HG02571 (cell line): Measurements from ENCODE around the gene CARMIL1.

Source experiments
- ATAC-seq: cut with Tn5 transposase; IDR thresholded peaks from one replicate; pipeline ENCODE4 v1.9.1; 2021; ENCODE audit warnings: mild to moderate bottlenecking, moderate library complexity; ENCODE audit not compliant: unreplicated experiment

The CARMIL1 gene

DNA sequence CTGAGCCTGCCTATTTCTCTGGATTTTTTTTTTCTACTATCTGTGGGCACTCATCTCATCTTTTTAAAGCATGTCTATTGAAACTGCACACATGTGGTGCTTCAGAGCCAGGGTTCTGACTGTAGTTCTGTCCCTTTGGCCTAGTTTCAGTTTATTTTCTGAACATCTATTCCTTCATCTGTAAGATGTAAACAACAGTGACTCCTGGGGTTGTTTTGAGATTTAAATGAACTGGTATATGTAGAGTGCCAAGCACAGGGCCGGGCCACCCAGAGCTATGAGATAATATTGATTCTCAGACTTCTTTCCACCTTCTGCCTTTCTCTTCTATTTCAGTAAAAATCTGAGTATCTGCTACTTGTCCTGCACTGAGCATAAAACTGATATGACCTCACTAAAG, 185.1 kb downstream of the CARMIL1 start:
- ATAC-seq = no peak

DNA sequence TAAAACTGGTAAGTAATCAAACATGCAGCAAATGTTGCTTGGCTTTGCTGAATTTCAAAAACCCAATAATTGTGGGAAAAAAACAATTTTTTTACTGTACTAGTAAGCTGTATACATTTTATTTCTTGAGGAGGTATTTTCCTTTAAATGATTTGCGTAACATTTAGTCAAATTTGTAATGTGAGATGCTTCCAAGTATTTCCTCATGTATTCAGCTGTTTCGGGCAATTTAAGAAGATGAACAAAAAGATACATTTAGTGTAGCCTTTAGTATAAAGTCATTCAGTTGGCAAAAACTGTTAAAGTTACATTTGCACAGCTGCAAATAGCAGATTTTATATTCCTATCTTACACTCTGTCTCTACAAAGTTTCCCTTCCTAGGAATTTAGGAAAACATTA, 186.8 kb downstream of the CARMIL1 start:
- ATAC-seq = no peak

DNA sequence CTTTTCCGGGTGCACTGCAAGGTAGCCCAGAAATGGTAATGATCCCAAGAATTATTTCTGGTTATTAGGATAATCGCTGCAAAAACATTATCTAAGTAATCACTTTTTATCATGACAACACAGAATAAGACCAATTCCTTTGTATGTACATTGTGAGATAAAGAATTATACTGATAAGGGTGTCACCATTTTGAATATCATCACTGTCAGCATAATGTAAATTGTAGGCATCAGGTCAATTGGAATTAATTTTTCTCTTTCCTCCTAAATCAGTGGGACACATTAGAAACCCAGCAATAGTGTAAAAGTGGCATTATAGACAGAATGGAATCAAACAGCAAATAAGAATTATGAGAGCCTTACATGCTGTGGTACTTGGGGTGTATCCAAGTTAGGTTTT, 189.7 kb downstream of the CARMIL1 start:
- no peak for ATAC-seq

DNA sequence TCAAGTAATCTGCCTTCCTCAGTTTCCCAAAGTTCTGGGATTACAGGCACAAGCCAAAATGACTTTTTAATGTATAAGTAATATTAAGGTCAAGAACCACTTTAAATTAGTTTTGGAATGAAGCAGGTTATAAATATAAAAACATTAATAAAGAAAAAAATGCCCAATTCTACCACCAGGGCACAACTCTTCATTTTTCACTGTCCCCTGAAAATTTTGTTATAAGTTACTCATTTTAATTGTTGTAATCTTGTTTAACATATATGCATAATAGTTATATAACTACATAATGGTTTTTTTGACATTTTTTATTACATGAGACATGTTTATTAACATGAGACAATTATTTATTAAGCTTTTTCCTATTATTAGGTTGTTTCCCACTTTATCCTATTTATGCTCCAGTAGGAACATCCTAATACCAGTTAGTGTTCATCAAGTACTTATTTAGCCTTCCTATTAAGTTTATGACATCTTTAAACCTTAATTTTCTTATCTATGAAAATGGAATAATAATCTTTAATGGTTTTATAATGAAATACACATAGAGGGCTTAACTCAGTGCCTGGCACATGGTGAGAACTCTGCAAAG, 190.7 kb downstream of the CARMIL1 start:
- ATAC-seq = no peak

DNA sequence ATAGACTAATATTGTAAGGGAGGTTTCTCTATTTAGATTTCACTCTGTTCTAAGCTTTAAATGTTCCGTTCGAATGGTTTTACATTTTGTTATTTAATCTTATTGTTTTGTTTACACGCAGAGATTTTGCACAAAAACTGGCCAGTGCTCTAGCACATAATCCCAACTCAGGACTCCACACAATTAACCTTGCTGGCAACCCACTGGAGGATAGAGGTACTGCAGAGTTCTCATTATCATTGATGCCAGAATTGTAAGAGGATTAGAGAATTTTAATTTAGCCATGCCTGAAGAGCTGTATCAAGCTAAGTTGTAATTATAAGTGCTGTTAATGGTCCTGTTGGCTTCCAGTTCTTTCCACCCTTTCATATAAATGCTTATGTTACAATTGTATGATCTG, 193.1 kb downstream of the CARMIL1 start:
- no peak for ATAC-seq

DNA sequence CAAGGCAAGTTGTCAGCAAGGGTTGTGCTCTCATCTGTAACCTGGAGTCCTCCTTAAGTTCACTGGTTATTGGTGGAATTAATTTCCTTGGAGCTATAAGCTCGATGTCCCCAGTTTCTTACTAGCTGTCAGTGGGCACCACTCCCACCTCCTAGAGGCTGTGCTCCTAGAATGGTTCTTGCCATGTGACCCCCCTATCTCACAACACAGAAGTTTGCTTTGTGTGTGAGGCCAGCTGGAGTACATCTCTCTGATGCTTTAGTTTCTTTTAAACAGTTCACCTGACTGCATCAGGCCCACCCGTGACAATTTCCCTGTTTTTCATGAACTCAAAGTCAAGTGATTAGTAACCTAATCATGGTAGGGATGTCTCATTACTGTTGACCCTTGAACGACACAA, 193.7 kb downstream of the CARMIL1 start:
- ATAC-seq = no peak

DNA sequence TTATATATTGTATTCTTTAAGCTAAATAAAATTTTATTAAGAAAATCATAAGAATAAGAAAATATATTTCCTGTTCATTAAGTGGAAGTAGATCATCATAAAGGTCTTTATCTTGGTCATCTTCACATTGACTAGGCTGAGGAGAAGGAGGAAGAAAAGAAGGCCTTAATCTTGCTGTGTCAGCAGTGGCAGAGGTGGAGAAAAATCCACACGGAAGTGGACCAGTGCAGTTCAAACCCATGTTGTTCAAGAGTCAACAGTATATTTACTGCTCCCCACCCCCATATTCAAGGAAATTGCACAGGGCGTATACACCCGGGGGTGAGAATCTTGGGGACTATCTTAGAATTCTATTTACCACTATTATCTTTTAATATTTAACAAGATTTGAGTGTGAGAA, 194.3 kb downstream of the CARMIL1 start:
- no peak for ATAC-seq

DNA sequence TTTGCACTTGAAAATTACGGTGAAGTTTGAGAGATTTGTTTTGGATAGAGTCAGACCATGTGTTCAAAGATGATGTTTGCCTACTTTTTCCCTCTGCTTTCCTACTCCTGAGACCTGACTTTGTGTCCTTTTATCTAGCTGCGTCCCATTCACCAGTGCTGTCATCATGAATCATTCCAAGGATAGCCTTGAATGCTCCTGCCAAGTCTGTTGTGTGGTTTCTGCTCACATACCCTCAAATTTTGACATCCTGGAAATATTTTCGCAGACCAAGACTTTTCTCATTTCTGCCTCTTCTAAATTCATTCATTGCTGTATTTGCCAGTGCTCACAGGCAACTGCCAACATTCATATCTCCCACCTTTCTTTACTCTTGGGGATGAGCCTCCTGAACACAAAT, 197.0 kb downstream of the CARMIL1 start:
- ATAC-seq = no peak

DNA sequence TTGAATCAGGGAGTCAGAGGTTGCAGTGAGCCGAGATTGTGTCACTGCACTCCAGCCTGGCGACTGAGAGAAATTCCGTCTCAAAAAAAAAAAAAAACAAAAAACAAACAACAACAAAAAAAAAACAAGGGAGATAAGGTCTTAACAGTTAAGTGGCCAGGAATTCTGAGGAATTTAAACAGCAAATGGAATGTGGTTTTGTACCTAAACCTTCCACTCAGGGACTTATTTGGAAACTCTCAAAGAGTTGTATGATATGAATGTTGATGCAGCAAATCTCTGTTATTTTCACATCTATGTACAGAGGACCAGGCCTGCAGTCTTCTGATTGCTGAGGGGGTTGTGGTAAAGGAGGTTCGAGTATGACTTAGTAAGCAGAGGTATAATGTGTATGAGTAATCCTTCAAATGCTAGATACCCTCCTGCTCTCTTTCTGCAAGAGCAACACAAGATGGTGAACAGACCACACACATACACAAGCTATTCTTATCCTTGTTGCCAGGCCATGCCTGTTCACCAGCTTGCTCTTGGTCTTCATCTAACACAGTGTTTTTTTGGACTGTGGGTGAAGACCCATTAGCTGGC, 197.9 kb downstream of the CARMIL1 start:
- no peak for ATAC-seq

DNA sequence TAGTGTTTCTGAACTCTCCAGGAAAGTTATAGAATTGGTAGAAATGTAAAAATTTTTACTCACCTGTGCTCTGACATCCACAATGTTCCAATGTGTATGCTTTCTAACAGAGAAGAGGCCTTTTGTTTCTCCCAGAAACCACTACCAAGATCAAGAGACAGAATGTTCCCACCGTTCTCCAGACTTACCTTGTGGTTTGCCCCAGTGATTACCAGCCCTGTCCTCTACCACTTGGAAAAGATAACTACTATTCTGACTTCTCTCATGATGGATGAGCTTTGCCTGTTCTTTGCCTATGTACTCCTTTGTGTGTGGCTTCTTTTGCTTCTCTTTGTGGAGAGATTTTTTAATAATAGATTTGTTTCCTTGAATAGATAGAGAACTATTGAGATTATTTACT, 199.8 kb downstream of the CARMIL1 start:
- ATAC-seq = no peak

DNA sequence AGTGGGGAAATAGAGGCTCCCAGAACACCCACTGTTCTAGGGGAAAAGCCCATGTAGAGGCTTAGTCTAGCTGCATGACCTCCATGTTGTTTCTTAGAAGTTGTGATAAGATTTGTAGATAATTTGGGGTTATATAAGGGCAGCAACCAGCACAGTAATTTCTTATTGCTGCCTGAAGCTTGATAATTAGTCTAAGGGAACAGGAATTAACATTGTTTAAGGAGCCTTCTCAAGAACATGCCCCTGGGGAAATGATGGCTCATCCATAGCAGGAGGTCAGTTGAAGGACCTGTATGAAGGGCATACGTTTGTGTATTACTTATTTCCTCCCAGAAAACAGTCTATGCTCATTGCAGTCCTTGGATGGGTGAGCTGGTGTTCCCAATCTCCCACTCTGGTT, 202.1 kb downstream of the CARMIL1 start:
- no peak for ATAC-seq

DNA sequence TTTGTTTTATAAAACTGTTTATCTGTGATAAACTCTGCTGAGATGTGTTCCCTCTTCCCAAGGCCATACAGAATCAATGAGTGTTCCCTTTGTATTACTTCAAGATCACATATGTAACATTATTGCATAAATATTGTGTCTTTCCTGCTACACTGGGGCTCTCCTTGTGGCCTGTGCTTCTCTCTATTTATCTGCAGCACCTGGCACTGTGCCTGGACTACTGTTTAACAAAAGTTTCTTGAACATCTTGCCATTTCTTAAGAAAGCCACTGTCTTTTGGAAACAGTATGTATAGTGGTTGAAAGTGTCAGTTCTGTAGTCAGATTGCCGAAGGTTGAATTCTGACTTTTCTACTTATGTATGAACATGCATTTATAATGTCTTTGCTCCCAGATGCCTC, 203.8 kb downstream of the CARMIL1 start:
- no peak for ATAC-seq

DNA sequence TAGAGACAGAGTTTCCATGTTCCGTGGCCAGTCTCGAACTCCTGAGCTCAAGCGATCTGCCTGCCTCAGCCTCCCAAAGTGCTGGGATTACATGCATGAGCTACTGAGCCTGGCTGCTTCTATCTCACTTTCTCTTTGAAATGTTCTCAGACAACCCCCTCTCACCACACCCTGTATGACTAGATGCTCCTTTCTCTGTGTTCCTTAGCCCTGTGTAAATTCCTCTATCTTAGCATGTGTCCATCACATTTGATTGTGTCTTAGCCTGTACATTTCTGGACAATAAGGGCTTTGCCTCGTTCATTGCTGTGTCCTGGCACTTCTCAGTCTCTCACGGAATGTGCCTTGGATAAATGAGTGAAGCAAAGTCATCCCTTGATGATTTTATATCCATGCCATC, 204.8 kb downstream of the CARMIL1 start:
- ATAC-seq = no peak

DNA sequence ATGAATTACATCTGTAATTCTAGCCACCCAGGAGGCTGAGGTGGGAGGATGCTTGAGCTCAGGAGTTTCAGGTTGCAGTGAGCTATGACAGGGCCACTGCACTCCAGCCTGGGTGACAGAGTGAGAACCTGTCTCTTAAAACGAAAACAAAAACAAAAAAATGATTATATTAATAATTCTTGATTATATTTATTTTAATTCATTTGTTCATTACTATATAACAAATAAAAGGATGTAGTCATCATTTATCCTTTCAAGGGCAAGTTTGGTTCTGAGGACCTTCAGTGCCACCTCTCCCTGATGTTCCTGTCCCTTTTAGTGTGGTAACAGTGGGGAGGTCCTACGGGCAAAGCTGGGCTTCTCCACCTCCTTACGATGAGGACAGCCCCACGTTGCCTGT, 205.7 kb downstream of the CARMIL1 start:
- no peak for ATAC-seq

DNA sequence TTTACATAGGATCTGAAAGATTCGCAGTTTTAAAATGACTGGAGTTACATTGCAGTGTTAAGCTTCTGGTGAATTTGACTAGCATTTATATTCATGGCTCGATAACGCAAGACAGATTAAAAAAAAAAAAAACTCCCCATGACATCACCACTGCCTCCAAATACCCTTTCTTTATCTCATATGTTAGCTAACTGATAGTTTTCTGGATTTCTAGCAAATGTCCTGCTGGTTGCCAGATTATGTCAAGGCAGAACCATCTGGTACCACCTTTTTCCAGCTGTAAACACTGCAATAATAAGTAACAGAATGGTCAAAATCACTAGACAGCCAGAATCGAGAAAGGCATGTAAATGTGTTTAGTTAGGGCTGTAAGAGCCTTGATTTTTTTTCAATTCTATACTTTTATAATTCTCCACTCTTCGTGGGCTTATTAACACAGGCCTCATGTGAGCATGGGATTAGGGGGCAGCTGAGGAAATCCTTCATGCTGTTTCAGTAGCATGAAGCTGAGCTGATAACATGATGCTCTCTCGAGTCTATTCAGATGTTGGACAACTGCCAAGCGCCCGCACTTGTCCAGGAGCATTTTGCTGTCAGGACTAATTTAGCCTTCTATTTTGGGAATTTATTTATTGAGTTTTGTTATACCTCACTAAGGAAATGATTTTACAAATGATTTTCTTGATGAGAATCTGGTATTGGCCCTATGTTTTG, 206.8 kb downstream of the CARMIL1 start:
- no peak for ATAC-seq

DNA sequence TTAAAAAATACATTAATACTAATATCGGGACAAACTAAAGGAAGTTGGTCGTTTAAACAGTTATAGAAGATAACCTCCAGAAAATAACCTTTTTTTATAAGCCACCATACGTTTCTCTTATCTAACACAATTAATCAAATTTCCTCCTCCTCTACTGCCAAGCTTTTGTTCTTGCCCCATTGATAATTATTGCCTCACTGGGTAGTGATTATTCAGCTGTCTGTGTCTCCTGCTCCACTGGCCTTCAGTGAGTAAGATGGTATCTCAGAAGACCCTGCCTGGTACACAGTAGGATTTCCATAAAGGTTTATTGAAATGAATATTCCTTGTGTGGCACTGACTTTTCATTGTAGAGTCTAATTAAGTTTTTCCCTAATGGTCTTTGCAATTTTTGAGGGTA, 207.4 kb downstream of the CARMIL1 start:
- ATAC-seq = no peak

DNA sequence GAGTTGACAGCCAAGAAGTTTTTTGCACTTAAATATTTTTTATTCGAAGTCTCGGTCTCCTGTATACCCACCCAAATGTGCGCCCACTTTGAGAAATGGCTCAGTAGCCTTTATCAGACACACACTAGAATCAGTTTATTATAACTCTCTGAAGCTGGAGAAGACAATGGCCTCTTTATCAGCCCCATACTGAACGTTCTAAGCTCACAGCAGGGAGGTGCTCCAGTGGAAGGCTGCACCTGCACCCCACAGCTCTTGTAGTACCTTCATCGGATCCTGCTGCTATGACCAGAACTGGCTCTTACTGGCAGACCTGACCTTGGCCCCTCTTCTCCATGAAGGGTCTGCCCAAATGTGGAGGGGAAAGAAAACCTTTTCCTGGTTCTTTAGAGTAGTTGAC, 207.8 kb downstream of the CARMIL1 start:
- ATAC-seq = no peak

DNA sequence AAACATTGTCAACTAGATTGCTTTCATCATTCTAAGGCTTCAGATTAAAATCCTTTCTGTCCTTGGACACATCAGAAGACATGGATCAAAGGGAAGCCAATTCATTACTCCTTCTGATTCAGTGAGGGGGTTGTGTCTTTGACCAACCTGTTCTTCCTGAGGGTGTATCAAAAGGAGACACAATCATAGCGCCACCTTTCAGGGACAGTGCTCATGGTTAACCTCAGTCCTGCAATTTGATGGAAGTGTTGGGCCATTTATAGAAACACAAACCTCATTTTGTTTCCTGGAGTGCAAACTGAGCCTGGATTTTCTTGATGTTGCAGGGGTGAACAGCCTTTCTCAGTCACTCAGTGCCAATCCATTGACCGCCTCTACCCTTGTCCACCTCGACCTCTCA, 209.0 kb downstream of the CARMIL1 start:
- ATAC-seq = no peak

DNA sequence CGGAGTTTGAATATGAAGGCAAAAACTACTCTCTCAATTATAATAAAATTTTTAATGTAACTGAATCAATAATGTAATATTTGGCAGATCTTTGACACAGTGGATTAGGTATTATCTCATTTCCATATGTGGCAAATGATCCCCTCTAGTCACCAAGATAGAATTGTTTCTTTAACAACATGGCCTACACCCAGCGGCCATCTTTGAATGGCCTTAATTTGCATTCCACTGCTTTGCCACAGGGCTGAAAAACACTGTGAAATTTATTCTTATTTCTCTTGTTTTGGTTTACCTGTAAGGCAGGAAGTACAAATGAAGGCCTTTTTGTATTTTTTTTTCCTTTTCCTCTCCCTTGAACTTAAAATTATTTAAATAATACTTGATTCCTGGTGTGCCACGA, 210.2 kb downstream of the CARMIL1 start:
- ATAC-seq = no peak

DNA sequence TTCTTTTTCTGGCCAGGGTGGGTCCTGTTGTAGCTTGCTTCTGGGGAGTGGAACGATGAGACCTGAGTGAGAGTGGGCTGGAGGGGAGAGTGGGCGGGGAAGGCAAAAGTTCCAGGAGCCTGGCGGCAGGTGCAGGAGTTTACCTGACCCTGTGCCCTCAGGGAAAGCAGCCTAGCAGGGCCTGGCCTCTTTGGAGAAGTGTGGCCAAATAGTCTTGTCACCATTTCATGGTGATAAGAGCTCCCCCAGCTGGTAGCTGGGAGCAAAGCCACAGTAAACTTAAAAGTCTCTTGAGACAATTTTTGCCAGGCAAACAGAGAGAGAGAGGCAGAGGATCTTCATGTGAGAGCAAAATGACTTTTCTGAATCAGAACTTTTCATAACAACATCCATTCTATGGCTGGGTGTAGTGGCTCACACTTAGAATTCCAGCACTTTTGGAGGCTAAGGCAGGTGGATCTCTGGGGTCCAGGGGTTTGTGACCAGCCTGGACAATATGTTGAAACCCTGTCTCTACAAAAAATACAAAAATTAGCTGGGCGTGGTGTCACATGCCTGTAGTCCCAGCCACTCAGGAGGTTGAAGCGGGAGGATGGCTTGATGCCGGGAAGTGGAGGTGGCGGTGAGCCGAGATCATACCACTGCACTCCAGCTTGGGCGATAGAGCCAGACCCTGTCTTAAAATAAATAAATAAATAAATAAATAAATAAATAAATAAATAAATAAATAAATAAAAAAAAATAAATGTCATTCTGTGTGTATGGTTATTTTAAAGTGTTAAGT, 211.0 kb downstream of the CARMIL1 start:
- no peak for ATAC-seq

DNA sequence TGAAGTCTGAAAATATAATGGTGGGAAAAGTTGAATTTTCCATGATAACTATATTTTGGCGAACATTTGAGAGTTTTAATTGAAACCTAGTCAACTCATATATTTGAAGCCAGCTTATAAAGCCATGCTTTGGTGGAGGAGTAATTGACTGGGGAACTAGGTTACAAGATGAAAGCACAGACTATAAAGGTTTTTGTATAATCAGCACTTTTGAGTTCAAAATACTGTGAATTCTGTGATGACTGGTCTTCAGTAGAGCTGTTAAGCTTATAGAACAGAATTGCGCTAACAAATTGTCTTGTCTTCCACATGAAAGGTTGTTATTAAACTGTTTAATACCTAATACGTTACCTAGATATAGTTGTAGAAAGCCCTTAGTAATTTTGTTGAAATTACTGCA, 213.8 kb downstream of the CARMIL1 start:
- no peak for ATAC-seq

DNA sequence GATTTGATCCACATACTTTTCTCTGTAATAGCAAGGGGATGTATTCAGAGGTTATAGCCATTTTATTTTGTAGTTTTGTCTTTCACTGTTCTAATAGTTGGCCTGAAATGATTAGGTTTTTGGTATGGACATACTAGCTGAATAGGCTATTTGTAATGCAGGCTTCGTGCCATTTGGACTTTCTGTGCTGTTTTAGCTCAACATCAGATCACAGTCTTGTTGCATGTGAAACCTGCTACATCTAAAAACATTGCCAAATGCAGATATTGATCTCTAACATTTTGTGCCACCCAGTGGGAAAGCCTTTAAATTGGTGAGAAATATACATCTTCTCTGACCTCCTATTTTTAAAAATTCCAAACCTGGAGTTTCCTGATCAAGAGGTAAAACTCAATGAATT, 215.3 kb downstream of the CARMIL1 start:
- no peak for ATAC-seq
